HEK293 (cell line): ENCODE data around the gene PSMD2.

Experiments
- BCL11A ChIP-seq: fragments of 450-650 bp; formaldehyde crosslinking; IDR thresholded peaks from 2 replicates; pipeline ENCODE4 v1.5.1; 2016; ENCODE audit warnings: low read depth, missing biosample characterization, missing genetic modification characterization
- GFI1B ChIP-seq: fragments of 450-650 bp; formaldehyde crosslinking; IDR thresholded peaks from 2 replicates; pipeline ENCODE4 v1.5.1; 2016; ENCODE audit warnings: missing biosample characterization, missing genetic modification characterization
- SCRT1 ChIP-seq: fragments of 450-650 bp; formaldehyde crosslinking; IDR thresholded peaks from 2 replicates; pipeline ENCODE4 v1.5.1; 2016; ENCODE audit warnings: missing biosample characterization, missing genetic modification characterization, borderline replicate concordance
- SP7 ChIP-seq: fragments of 450-650 bp; formaldehyde crosslinking; IDR thresholded peaks from 2 replicates; pipeline ENCODE4 v1.5.1; 2016; ENCODE audit warnings: missing biosample characterization, missing genetic modification characterization
- ZNF133 ChIP-seq: fragments of 450-650 bp; formaldehyde crosslinking; IDR thresholded peaks from 2 replicates; pipeline ENCODE4 v1.5.1; 2016; ENCODE audit warnings: missing biosample characterization, missing genetic modification characterization
- ZNF140 ChIP-seq: fragments of 450-650 bp; formaldehyde crosslinking; IDR thresholded peaks from 2 replicates; pipeline ENCODE4 v1.5.1; 2016; ENCODE audit warnings: missing biosample characterization, missing genetic modification characterization
- ZNF146 ChIP-seq: fragments of 450-650 bp; formaldehyde crosslinking; IDR thresholded peaks from 2 replicates; pipeline ENCODE4 v1.5.1; 2016; ENCODE audit warnings: missing biosample characterization, missing genetic modification characterization
- ZNF155 ChIP-seq: fragments of 450-650 bp; formaldehyde crosslinking; IDR thresholded peaks from 2 replicates; pipeline ENCODE4 v1.5.1; 2016; ENCODE audit warnings: missing biosample characterization, missing genetic modification characterization
- ZNF174 ChIP-seq: fragments of 450-650 bp; formaldehyde crosslinking; IDR thresholded peaks from 2 replicates; pipeline ENCODE4 v1.5.0; 2017; ENCODE audit warnings: missing biosample characterization, mild to moderate bottlenecking, missing genetic modification characterization
- ZNF2 ChIP-seq: fragments of 450-650 bp; formaldehyde crosslinking; IDR thresholded peaks from 2 replicates; pipeline ENCODE4 v1.5.1; 2016; ENCODE audit warnings: missing biosample characterization, missing genetic modification characterization
- ZNF266 ChIP-seq: fragments of 450-650 bp; formaldehyde crosslinking; IDR thresholded peaks from 2 replicates; pipeline ENCODE4 v1.5.1; 2016; ENCODE audit warnings: missing biosample characterization, missing genetic modification characterization, low read depth
- ZNF302 ChIP-seq: fragments of 450-650 bp; formaldehyde crosslinking; IDR thresholded peaks from 2 replicates; pipeline ENCODE4 v1.5.1; 2016; ENCODE audit warnings: missing biosample characterization, missing genetic modification characterization, low read depth
- ZNF350 ChIP-seq: fragments of 450-650 bp; formaldehyde crosslinking; IDR thresholded peaks from 2 replicates; pipeline ENCODE4 v1.5.0; 2017; ENCODE audit warnings: missing biosample characterization, mild to moderate bottlenecking, missing genetic modification characterization
- ZNF416 ChIP-seq: fragments of 450-650 bp; formaldehyde crosslinking; IDR thresholded peaks from 2 replicates; pipeline ENCODE4 v1.5.1; 2016; ENCODE audit warnings: missing biosample characterization, missing genetic modification characterization
- ZNF423 ChIP-seq: fragments of 450-650 bp; formaldehyde crosslinking; IDR thresholded peaks from 2 replicates; pipeline ENCODE4 v1.5.1; 2016; ENCODE audit warnings: missing biosample characterization, missing genetic modification characterization
- ZNF473 ChIP-seq: fragments of 450-650 bp; formaldehyde crosslinking; IDR thresholded peaks from 2 replicates; pipeline ENCODE4 v1.5.1; 2017; ENCODE audit warnings: missing biosample characterization, missing genetic modification characterization
- ZNF529 ChIP-seq: fragments of 450-650 bp; formaldehyde crosslinking; IDR thresholded peaks from 2 replicates; pipeline ENCODE4 v1.5.1; 2017; ENCODE audit warnings: missing genetic modification characterization, missing biosample characterization; ENCODE audit not compliant: insufficient replicate concordance
- ZNF670 ChIP-seq: fragments of 450-650 bp; formaldehyde crosslinking; IDR thresholded peaks from 2 replicates; pipeline ENCODE4 v1.5.1; 2016; ENCODE audit warnings: missing biosample characterization, missing genetic modification characterization, low read depth
- ZNF837 ChIP-seq: fragments of 450-650 bp; formaldehyde crosslinking; IDR thresholded peaks from 2 replicates; pipeline ENCODE4 v1.5.1; 2016; ENCODE audit warnings: missing biosample characterization, missing genetic modification characterization
- ZNF843 ChIP-seq: fragments of 450-650 bp; formaldehyde crosslinking; IDR thresholded peaks from 2 replicates; pipeline ENCODE4 v1.5.1; 2016; ENCODE audit warnings: missing biosample characterization, missing genetic modification characterization
- ZSCAN16 ChIP-seq: fragments of 450-650 bp; formaldehyde crosslinking; IDR thresholded peaks from 2 replicates; pipeline ENCODE4 v1.5.1; 2016; ENCODE audit warnings: missing biosample characterization, missing genetic modification characterization
- ZSCAN23 ChIP-seq: fragments of 450-650 bp; formaldehyde crosslinking; IDR thresholded peaks from 2 replicates; pipeline ENCODE4 v1.5.1; 2016; ENCODE audit warnings: missing biosample characterization, missing genetic modification characterization
- TF ChIP-seq, protein P1 (sequence below): fragments of 450-650 bp; formaldehyde crosslinking; IDR thresholded peaks from 2 replicates; pipeline ENCODE4 v1.5.1; 2016; ENCODE audit warnings: missing biosample characterization, missing genetic modification characterization, low read depth
- TF ChIP-seq, protein P2 (sequence below): fragments of 450-650 bp; formaldehyde crosslinking; IDR thresholded peaks from 2 replicates; pipeline ENCODE4 v1.5.1; 2016; ENCODE audit warnings: missing biosample characterization, missing genetic modification characterization, low read depth
- TF ChIP-seq, protein P3 (sequence below): fragments of 450-650 bp; formaldehyde crosslinking; IDR thresholded peaks from 2 replicates; pipeline ENCODE4 v1.5.1; 2016; ENCODE audit warnings: missing biosample characterization, missing genetic modification characterization
- TF ChIP-seq, protein P4 (sequence below): fragments of 450-650 bp; formaldehyde crosslinking; IDR thresholded peaks from 2 replicates; pipeline ENCODE4 v1.5.1; 2016; ENCODE audit warnings: missing biosample characterization, missing genetic modification characterization
- TF ChIP-seq, protein P5 (sequence below): fragments of 450-650 bp; formaldehyde crosslinking; IDR thresholded peaks from 2 replicates; pipeline ENCODE4 v1.5.1; 2016; ENCODE audit warnings: missing biosample characterization, missing genetic modification characterization
- TF ChIP-seq, protein P6 (sequence below): fragments of 450-650 bp; formaldehyde crosslinking; IDR thresholded peaks from 2 replicates; pipeline ENCODE4 v1.5.1; 2016; ENCODE audit warnings: missing biosample characterization, missing genetic modification characterization

Gene PSMD2

DNA sequence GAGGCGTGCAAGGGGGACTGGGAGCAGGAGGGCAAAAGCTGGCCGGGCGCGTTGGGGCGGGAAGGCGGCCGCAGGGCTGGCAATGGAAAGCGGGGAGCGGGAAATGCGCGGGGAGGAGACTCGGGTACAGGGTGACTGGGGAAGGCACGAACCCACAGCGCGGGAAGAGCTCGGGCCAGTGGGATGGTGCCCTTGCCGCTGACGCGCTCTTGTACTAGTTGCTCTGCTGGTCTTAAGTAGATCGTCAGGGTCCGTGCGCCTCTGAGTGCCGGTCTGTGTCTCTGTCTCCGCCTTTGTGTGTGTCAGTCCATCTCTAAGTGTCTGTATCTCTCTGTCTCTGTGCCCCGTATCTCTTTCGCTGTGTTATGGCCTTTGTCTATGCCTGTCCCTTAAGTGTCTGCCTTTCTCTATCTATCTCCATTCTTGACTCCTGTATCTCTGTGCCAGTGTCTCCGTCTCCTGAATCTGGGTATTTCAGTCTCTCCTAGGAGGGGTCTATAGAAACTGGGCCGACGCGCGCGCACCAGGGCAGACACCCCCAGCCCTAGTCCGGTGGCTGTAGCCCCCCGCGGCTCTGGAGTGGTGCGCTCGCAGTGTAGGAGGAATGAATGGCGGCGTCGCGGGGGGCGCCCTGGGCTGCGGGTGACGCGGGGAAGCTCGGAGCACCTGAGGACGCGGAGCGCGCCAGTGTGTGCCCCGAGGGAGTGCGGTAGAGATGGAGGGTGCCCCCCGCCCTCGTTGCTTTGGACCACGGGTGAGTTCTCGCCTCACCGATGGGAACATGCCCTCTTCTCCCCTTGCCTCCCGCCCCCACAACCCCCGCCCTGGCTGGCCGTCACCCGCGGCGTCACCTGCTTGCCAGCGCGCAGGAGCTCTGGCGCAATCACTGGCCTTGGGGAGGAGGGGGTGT, 36.9 kb upstream of the PSMD2 start (continued):
- TF ChIP-seq, protein P1, sequence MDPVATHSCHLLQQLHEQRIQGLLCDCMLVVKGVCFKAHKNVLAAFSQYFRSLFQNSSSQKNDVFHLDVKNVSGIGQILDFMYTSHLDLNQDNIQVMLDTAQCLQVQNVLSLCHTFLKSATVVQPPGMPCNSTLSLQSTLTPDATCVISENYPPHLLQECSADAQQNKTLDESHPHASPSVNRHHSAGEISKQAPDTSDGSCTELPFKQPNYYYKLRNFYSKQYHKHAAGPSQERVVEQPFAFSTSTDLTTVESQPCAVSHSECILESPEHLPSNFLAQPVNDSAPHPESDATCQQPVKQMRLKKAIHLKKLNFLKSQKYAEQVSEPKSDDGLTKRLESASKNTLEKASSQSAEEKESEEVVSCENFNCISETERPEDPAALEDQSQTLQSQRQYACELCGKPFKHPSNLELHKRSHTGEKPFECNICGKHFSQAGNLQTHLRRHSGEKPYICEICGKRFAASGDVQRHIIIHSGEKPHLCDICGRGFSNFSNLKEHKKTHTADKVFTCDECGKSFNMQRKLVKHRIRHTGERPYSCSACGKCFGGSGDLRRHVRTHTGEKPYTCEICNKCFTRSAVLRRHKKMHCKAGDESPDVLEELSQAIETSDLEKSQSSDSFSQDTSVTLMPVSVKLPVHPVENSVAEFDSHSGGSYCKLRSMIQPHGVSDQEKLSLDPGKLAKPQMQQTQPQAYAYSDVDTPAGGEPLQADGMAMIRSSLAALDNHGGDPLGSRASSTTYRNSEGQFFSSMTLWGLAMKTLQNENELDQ (tag by site-specific recombination): no peak
- TF ChIP-seq ZSCAN16 (tag by site-specific recombination) (no peak), ZNF529 (tag by site-specific recombination) (no peak), ZNF302 (tag by site-specific recombination) (no peak), ZNF133 (tag by site-specific recombination) (no peak), ZNF473 (tag by site-specific recombination) (no peak), ZNF155 (tag by site-specific recombination) (no peak), ZNF146 (tag by site-specific recombination) (no peak), BCL11A (tag by site-specific recombination) (no peak), ZNF140 (tag by site-specific recombination) (no peak), ZNF423 (tag by site-specific recombination) (no peak), SP7 (tag by site-specific recombination) (peak; percentile 68; the same call in 1 of the 2 replicates), SCRT1 (tag by site-specific recombination) (0 out of 2 replicates have a peak, but pooled peaks have one; percentile 16), ZNF266 (tag by site-specific recombination) (no peak), ZNF837 (tag by site-specific recombination) (no peak), ZNF843 (no peak), ZSCAN23 (tag by site-specific recombination) (0 out of 2 replicates have a peak, but pooled peaks have one; percentile 30), ZNF2 (tag by site-specific recombination) (no peak), GFI1B (tag by site-specific recombination) (no peak), ZNF670 (tag by site-specific recombination) (no peak), ZNF416 (tag by site-specific recombination) (no peak), ZNF350 (tag by site-specific recombination) (no peak), ZNF174 (tag by site-specific recombination) (no peak)
- TF ChIP-seq, protein P2, sequence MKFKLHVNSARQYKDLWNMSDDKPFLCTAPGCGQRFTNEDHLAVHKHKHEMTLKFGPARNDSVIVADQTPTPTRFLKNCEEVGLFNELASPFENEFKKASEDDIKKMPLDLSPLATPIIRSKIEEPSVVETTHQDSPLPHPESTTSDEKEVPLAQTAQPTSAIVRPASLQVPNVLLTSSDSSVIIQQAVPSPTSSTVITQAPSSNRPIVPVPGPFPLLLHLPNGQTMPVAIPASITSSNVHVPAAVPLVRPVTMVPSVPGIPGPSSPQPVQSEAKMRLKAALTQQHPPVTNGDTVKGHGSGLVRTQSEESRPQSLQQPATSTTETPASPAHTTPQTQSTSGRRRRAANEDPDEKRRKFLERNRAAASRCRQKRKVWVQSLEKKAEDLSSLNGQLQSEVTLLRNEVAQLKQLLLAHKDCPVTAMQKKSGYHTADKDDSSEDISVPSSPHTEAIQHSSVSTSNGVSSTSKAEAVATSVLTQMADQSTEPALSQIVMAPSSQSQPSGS: no peak
- TF ChIP-seq, protein P3, sequence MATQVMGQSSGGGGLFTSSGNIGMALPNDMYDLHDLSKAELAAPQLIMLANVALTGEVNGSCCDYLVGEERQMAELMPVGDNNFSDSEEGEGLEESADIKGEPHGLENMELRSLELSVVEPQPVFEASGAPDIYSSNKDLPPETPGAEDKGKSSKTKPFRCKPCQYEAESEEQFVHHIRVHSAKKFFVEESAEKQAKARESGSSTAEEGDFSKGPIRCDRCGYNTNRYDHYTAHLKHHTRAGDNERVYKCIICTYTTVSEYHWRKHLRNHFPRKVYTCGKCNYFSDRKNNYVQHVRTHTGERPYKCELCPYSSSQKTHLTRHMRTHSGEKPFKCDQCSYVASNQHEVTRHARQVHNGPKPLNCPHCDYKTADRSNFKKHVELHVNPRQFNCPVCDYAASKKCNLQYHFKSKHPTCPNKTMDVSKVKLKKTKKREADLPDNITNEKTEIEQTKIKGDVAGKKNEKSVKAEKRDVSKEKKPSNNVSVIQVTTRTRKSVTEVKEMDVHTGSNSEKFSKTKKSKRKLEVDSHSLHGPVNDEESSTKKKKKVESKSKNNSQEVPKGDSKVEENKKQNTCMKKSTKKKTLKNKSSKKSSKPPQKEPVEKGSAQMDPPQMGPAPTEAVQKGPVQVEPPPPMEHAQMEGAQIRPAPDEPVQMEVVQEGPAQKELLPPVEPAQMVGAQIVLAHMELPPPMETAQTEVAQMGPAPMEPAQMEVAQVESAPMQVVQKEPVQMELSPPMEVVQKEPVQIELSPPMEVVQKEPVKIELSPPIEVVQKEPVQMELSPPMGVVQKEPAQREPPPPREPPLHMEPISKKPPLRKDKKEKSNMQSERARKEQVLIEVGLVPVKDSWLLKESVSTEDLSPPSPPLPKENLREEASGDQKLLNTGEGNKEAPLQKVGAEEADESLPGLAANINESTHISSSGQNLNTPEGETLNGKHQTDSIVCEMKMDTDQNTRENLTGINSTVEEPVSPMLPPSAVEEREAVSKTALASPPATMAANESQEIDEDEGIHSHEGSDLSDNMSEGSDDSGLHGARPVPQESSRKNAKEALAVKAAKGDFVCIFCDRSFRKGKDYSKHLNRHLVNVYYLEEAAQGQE (tag by site-specific recombination): no peak
- TF ChIP-seq, protein P4, sequence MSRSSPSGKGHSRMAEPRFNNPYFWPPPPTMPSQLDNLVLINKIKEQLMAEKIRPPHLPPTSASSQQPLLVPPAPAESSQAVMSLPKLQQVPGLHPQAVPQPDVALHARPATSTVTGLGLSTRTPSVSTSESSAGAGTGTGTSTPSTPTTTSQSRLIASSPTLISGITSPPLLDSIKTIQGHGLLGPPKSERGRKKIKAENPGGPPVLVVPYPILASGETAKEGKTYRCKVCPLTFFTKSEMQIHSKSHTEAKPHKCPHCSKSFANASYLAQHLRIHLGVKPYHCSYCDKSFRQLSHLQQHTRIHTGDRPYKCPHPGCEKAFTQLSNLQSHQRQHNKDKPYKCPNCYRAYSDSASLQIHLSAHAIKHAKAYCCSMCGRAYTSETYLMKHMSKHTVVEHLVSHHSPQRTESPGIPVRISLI (tag by site-specific recombination): no peak
- TF ChIP-seq, protein P5, sequence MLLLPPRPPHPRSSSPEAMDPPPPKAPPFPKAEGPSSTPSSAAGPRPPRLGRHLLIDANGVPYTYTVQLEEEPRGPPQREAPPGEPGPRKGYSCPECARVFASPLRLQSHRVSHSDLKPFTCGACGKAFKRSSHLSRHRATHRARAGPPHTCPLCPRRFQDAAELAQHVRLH: no peak
- TF ChIP-seq, protein P6, sequence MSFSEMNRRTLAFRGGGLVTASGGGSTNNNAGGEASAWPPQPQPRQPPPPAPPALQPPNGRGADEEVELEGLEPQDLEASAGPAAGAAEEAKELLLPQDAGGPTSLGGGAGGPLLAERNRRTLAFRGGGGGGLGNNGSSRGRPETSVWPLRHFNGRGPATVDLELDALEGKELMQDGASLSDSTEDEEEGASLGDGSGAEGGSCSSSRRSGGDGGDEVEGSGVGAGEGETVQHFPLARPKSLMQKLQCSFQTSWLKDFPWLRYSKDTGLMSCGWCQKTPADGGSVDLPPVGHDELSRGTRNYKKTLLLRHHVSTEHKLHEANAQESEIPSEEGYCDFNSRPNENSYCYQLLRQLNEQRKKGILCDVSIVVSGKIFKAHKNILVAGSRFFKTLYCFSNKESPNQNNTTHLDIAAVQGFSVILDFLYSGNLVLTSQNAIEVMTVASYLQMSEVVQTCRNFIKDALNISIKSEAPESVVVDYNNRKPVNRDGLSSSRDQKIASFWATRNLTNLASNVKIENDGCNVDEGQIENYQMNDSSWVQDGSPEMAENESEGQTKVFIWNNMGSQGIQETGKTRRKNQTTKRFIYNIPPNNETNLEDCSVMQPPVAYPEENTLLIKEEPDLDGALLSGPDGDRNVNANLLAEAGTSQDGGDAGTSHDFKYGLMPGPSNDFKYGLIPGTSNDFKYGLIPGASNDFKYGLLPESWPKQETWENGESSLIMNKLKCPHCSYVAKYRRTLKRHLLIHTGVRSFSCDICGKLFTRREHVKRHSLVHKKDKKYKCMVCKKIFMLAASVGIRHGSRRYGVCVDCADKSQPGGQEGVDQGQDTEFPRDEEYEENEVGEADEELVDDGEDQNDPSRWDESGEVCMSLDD (tag by site-specific recombination): peak; percentile 33; the same call in 1 of the 2 replicates
